Activated CD8-positive, alpha-beta memory T cell treated with anti-CD3 and anti-CD28 coated beads, Interleukin-2, amount 50 U/mL, for 24 hours (primary cell): ENCODE data around the gene CFAP46.
"Not testable (repeated sequence)": the region's sequence is repeated elsewhere in the genome, so short reads cannot be mapped to it uniquely, and the experiment has no call there.

Experiments used
- DNase-seq: peaks from one replicate; pipeline ENCODE4 v3.0.0-alpha.2; 2020; ENCODE audit errors: extremely low read depth

The CFAP46 gene

GRCh38 chr10:132826524-132827422 is 115.6 kb downstream of the CFAP46 start:
- no peak for DNase-seq

DNA sequence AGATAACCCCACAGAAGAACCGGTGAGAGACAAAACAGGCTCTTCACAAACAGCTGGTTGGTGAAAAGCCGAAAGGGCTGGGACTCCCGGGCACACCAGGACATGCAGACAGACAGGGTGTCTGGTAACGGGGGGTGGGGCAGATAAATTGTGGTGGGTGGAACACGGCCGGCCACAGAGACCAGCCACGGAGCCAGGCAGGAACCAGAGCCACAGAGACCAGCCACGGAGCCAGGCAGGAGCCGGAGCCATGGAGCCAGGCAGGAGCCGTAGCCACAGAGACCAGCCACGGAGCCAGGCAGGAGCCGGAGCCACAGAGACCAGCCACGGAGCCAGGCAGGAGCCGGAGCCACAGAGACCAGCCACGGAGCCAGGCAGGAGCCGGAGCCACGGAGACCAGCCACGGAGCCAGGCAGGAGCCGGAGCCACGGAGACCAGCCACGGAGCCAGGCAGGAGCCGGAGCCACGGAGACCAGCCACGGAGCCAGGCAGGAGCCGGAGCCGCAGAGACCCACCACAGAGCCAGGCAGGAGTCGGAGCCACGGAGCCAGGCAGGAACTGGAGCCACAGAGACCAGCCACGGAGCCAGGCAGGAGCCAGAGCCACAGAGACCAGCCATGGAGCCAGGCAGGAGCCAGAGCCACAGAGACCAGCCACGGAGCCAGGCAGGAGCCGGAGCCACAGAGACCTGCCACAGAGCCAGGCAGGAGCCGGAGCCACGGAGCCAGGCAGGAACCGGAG is 116.4 kb downstream of the CFAP46 start:
- not testable (repeated sequence) for DNase-seq

- DNase-seq, result no peak
Measured at GRCh38 chr10:132820056-132820455, 122.3 kb downstream of the CFAP46 start.

- DNase-seq, result no peak
Measured at GRCh38 chr10:132817701-132818211, 124.6 kb downstream of the CFAP46 start.

DNA sequence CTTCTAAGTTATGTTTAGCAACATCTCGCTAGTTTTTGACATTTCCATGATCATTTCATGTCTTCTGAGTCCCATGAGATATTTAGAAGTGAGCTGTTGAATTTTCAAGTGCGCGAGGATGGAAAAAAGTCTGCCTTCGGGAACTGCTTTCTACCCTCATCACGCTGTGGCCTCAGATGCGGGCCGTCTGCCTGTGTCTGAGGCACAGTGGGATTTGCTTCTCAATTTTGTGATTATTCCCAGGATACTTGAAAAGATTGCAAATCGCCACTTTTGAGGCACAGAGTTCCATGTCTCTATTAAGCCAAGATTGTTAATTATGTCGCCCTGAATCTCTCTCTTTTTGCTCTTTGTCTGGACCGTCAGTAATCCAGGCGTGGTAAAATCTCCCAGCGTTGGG is 125.7 kb downstream of the CFAP46 start:
- no peak for DNase-seq

GRCh38 chr10:132815168-132815857 is 127.1 kb downstream of the CFAP46 start:
- no peak for DNase-seq

DNA sequence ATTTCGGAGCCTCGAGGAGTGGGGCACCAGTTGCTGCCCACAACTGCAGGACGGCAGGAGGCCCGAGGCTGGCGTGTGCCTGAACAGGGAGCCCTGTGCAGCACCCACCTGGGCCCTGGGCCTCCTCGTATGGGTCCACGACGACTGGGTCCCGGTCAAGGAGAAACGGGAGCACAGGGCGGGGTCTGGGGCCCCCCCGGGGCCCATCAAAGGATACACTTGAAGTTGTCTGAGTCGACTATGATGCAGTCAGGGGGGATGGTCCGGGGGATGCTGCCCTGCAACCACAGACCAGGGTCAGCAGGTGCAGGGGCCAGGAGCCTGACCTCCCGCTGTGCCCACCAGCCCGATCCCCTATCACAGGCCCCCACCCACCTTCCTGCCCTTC is 127.9 kb downstream of the CFAP46 start:
- DNase-seq, result no peak

- DNase-seq, result no peak
Measured at GRCh38 chr10:132813560-132814468, 128.6 kb downstream of the CFAP46 start.

DNA sequence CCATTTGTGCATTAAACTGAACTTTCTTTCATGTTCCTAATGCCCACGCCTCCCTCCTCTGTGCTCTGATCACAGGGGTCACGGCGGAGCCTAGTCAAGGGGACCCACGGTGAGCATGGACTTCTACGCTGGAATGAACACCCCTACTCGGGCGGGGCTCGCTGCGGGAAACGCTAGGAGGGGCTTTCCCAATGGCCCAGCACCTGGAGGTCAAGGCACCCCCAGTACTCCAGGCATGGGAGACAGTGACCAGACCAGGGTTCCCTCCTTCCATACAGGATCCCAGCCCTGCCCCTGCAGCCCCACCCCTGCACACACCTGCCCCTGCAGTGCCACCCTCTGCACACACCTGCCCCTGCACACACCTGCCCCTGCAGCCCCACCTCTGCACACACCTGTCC is 129.4 kb downstream of the CFAP46 start:
- no peak for DNase-seq

DNA sequence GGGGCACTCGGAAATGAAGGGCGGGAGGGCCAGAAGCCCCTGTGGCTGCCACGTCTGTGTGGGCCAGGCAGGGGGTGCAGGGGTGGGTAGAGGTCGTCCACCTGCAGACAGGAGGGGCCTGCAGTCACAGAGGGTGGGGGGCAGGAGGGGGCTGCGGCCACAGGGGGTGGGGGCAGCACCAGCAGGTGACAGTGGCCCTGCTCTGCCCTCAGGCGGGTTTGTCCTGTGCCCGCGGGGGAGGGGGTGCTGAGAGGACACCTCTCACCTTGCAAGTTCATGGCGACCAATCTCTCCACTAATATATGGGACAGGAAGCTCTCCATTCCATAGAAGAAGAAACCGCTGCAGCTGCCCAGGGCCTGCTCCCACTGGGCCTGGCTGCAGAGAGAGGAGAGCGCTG is 129.8 kb downstream of the CFAP46 start:
- DNase-seq, result no peak

DNA sequence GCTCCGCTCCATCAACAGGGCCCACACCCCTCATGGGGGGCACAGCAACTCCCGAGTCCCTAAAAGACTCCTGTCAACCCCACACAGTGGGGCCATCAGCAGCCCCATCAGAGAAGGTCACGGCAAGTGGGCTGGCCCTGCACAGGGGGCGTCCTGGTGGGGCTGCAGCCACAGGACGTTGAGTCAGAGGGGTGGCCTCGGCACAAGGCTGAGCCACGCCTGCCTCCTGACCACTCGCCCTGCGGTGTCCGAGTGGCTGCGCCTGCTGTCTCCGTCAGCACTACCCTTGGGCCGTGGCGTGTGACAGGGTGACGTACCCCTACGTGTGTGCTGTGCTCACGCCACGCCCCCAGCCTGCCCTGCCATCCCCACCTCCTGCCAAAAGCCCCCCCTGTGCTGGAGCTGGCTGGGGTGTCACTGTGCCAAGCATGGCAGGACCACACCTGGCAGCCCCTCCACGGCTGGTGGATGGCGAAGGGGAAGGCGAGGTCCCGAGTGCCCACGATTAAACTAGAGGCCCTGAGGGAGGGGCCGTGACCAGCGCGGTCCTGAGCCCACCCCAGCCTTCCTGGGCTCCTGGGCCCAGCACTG is 130.4 kb downstream of the CFAP46 start:
- no peak for DNase-seq

DNA sequence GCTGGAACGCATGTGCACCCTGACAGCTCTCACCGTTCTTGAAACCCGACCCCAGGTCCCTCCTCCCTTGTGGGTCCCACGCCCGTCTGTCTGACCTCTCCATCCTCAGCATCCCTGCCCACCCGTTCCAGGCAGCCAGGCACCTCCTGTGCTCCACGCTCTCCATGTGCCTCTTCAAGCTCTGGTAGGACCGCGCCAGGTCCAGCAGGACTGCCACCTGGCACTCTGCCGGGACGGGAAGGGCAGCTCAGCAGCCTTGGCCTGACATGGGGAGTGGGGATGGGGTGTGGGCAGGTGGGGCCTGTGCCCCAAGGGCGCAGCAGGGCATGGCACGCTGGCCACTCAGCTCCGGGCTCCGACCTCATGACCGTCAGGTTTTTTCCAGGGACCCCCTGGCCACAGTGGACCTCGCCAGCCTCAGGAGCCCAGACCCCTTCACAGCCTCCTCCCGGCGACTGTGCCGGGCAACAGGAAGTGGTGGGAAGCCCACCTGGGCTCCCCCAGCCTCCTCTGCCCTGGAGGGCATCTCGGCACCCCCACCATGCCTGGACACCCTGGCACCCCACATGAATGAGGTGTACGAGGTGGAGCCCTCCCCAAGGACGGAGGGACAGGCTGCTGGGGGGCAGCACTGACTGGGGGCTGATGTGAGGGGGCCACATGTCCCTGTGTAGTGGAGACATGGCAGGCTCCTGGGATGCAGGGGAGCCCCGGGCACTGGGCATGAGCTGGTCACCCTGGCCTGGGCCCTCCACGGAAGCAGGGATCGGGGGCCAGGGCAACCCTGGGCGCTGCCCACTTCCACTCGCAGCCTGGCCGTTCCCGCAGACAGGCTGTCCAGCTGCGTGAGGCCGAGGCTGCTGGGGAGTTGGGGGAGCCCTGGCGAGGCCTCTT is 131.3 kb downstream of the CFAP46 start:
- no peak for DNase-seq

- no peak for DNase-seq
Measured at GRCh38 chr10:132810141-132810806, 132.1 kb downstream of the CFAP46 start.

DNA sequence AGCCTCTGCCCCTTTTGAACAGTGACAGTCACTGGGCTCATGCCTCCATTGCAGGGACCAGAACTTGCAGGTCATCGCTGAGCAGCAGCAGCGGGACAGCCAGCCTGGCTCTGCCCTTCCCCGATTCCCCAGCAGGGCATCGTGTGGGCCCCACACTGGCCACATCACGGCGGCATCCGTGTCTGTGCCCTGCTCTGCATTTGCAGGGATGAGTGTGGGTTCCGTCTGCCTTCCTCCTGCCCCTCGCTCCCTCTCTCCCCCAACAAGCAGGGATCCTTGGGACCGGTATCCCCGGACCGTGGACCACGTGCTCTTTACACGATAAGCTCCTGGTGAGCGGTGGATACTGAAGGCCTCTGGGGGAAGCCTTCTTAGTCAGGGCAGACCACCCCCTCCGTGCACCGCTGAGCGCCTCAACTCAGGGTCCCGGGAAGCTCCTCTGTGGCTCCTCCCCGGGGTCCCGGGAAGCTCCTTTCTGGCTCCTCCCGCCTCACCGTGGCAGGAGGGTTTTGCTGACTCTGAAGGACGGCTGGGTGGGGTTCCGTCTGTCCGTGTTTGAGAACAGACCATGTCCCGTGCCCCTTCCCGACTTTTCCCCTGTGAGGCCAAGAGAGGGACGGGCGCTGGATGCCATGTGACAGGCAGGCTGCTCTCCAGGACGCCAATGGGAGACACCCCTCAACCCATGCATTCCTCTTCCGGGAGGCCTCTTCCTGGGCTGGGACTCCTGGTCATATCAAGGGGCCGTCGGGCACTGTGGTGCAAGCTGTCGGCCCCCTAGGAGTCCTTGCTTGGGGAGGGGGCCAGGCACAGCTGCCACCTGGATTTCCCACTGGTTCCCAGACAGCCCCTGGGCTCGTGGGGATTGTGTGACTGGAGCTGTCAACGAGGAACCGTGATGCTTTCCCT is 132.9 kb downstream of the CFAP46 start:
- DNase-seq, result no peak

DNA sequence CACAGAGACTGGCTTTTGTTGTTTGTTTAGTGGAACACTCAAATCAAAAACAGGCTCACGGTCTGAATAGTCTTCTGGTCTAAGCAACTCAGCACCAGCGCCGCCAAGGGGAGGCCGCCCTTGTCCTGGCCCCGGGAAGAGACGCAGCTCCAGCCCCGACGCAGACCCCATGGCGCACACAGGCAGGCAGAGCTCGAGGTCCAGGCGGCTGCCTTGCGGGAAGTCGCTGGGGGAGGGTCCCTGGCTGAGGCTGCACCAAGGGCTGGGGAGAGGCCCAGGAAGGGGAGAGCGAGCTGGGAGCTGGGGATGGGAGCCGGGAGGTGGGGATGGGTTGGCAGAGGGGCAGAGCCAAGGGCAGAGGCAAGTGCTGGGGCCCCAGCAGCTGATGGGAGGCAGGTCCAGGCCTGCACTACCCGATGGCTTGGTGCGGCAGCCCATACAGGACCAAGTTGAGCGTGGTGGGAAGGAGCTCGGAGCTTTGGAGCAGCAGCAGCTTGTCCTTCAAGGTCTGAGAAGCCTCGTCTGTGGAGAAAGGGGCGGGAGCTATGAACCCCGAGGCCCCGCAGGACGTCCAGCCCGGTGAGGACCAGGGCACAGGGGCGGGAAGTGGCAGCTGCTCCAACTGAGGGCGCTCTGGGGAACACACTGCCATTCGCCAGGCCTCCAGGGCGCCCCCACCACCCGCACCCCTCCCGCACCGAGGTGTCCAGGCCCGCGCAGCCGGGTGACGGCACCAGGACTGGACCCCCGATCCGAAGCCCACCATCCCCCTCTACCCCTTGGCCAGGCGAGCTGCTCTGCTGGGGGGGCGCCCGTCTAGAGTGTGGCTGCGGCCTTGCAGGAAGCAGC is 133.8 kb downstream of the CFAP46 start:
- no peak for DNase-seq

- DNase-seq, result no peak
Measured at GRCh38 chr10:132807621-132808049, 134.7 kb downstream of the CFAP46 start.

DNA sequence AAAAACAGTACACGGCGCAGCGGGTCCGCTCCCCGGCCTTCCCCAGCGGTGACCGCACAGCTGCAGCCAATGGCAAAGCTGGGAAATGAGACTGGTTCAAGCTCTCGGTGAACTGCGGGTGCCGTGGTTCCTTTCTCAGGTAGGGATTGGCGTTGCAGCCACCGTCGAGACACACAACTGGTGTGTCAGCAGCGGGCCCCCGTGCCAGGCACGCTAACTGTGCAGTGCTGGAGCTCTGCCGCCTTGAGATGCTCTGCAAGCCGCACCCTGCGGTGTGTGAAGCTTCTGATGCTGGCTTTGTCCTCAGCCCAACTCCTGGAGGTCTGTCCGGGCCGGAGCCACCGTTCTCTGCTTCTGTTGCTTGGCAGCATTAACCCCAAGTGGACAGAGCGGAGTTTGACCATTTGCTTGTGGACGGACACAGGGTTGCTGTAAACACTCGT is 135.8 kb downstream of the CFAP46 start:
- no peak for DNase-seq
